HUES64 (cell line): ENCODE measurements around the gene C3orf38.
A peak's percentile ranks its signal among the peaks of the same experiment; 100 is the strongest.
"Not testable (repeated sequence)": the region's sequence is repeated elsewhere in the genome, so short reads cannot be mapped to it uniquely, and the experiment has no call there.

ENCODE experiments used
- H3K27ac ChIP-seq: 2 replicates; pipeline ENCODE4 v1.7.0; 2013; ENCODE audit warnings: low read depth, low read length, inconsistent platforms
- H3K27me3 ChIP-seq: 2 replicates; pipeline ENCODE4 v1.6.1; 2013; ENCODE audit warnings: mild to moderate bottlenecking, low read length; ENCODE audit not compliant: insufficient read depth
- H3K36me3 ChIP-seq: 2 replicates; pipeline ENCODE4 v1.6.1; 2013; ENCODE audit warnings: mild to moderate bottlenecking, low read length; ENCODE audit not compliant: insufficient read depth
- H3K4me1 ChIP-seq: 2 replicates; pipeline ENCODE4 v1.6.1; 2013; ENCODE audit warnings: mild to moderate bottlenecking, low read length, moderate library complexity; ENCODE audit not compliant: insufficient read depth
- H3K4me3 ChIP-seq: 2 replicates; pipeline ENCODE4 v1.5.1; 2013; ENCODE audit warnings: mild to moderate bottlenecking, low read length, moderate library complexity
- H3K9ac ChIP-seq: 2 replicates; pipeline ENCODE4 v1.6.1; 2013; ENCODE audit warnings: mild to moderate bottlenecking, low read depth, low read length
- H3K9me3 ChIP-seq: 2 replicates; pipeline ENCODE4 v1.6.1; 2013; ENCODE audit warnings: low read depth, low read length; ENCODE audit not compliant: insufficient read depth
- WGBS: fragments of 150-250, 120-280 bp; methylation state at CpG from one replicate; pipeline ENCODE4 v1.1.7; 2013; ENCODE audit warnings: missing lambda C conversion rate; 5-methylcytosine and 5-hydroxymethylcytosine counted together

The C3orf38 gene

GRCh38 chr3:88152841-88153240 lies 3.1 kb downstream of the C3orf38 start:
- Histone ChIP-seq H3K4me1 (peaks cover 14% of the 10 kb centered on the region; the same call in 1 of the 2 replicates), H3K27me3 (no peaks in the 10 kb centered on the region), H3K9me3 (no peaks in the 10 kb centered on the region), H3K36me3 (peaks cover 52% of the 10 kb centered on the region), H3K27ac (no peak overlapping the region), H3K4me3 (no peak overlapping the region), H3K9ac (no peak overlapping the region)
- 100% methylated on average over 2 of the region's 2 CpGs for WGBS

- H3K9ac ChIP-seq: no peak overlapping the region
- peaks cover 15% of the 10 kb centered on the region for H3K36me3 ChIP-seq
- H3K4me1 ChIP-seq: no peaks in the 10 kb centered on the region
- 100% methylated on average over 1 of the region's 2 CpGs for WGBS
- H3K27ac ChIP-seq: no peak overlapping the region
- H3K9me3 ChIP-seq: no peaks in the 10 kb centered on the region
- H3K4me3 ChIP-seq: no peak overlapping the region
- H3K27me3 ChIP-seq: no peaks in the 10 kb centered on the region
Measured at GRCh38 chr3:88166419-88166971, 16.7 kb downstream of the C3orf38 start.

- no peak overlapping the region for H3K9ac ChIP-seq
- 87% methylated on average over 5 of the region's 6 CpGs for WGBS
- H3K9me3 ChIP-seq: no peaks in the 10 kb centered on the region
- no peak overlapping the region for H3K27ac ChIP-seq
- H3K4me1 ChIP-seq: no peaks in the 10 kb centered on the region
- peaks cover 8% of the 10 kb centered on the region for H3K36me3 ChIP-seq
- no peak overlapping the region for H3K4me3 ChIP-seq
- no peaks in the 10 kb centered on the region for H3K27me3 ChIP-seq
Measured at GRCh38 chr3:88167173-88167572, 17.4 kb downstream of the C3orf38 start.

GRCh38 chr3:88167704-88168103 lies 17.9 kb downstream of the C3orf38 start:
- H3K4me1 ChIP-seq: no peaks in the 10 kb centered on the region
- no peak overlapping the region for H3K4me3 ChIP-seq
- WGBS: 98% methylated on average over 2 of the region's 2 CpGs
- H3K9ac ChIP-seq: no peak overlapping the region
- H3K27me3 ChIP-seq: no peaks in the 10 kb centered on the region
- no peaks in the 10 kb centered on the region for H3K9me3 ChIP-seq
- peaks cover 3% of the 10 kb centered on the region; the same call in 1 of the 2 replicates for H3K36me3 ChIP-seq
- H3K27ac ChIP-seq: no peak overlapping the region

GRCh38 chr3:88168171-88168570 lies 18.4 kb downstream of the C3orf38 start:
- Histone ChIP-seq H3K36me3 (0 out of 2 replicates have a peak, but pooled peaks cover 3% of the 10 kb centered on the region), H3K9me3 (no peaks in the 10 kb centered on the region), H3K27me3 (no peaks in the 10 kb centered on the region), H3K4me3 (no peak overlapping the region), H3K9ac (no peak overlapping the region), H3K27ac (no peak overlapping the region), H3K4me1 (no peaks in the 10 kb centered on the region)
- 96% methylated on average over 4 of the region's 5 CpGs for WGBS

- H3K27me3 ChIP-seq: no peaks in the 10 kb centered on the region
- 81% methylated on average over 4 of the region's 4 CpGs for WGBS
- H3K36me3 ChIP-seq: no peaks in the 10 kb centered on the region
- no peaks in the 10 kb centered on the region for H3K9me3 ChIP-seq
- no peak overlapping the region for H3K27ac ChIP-seq
- no peak overlapping the region for H3K9ac ChIP-seq
- no peak overlapping the region for H3K4me3 ChIP-seq
- H3K4me1 ChIP-seq: no peaks in the 10 kb centered on the region
Measured at GRCh38 chr3:88180398-88180999, 30.7 kb downstream of the C3orf38 start.

GRCh38 chr3:88182165-88182918 lies 32.6 kb downstream of the C3orf38 start:
- H3K27me3 ChIP-seq, H3K4me1 ChIP-seq, H3K27ac ChIP-seq, H3K36me3 ChIP-seq, H3K9ac ChIP-seq, H3K9me3 ChIP-seq, H3K4me3 ChIP-seq: not testable (repeated sequence)
- WGBS: 93% methylated on average over 9 of the region's 9 CpGs

- Histone ChIP-seq H3K27me3 (no peaks in the 10 kb centered on the region), H3K9ac (no peak overlapping the region), H3K27ac (no peak overlapping the region), H3K36me3 (no peaks in the 10 kb centered on the region), H3K9me3 (peaks cover 4% of the 10 kb centered on the region; the same call in 1 of the 2 replicates), H3K4me1 (no peaks in the 10 kb centered on the region), H3K4me3 (no peak overlapping the region)
- 88% methylated on average over 6 of the region's 6 CpGs for WGBS
Measured at GRCh38 chr3:88188436-88188835, 38.7 kb downstream of the C3orf38 start.

GRCh38 chr3:88189361-88189810 lies 39.6 kb downstream of the C3orf38 start:
- Histone ChIP-seq H3K9me3 (peaks cover 4% of the 10 kb centered on the region; the same call in 1 of the 2 replicates), H3K4me1 (no peaks in the 10 kb centered on the region), H3K27ac (no peak overlapping the region), H3K27me3 (no peaks in the 10 kb centered on the region), H3K36me3 (no peaks in the 10 kb centered on the region), H3K4me3 (no peak overlapping the region), H3K9ac (no peak overlapping the region)
- WGBS: 97% methylated on average over 11 of the region's 11 CpGs

GRCh38 chr3:88191872-88192409 lies 42.2 kb downstream of the C3orf38 start:
- H3K4me3 ChIP-seq: no peak overlapping the region
- WGBS: 62% methylated on average over 3 of the region's 4 CpGs
- peaks cover 4% of the 10 kb centered on the region; the same call in 1 of the 2 replicates for H3K9me3 ChIP-seq
- H3K36me3 ChIP-seq: no peaks in the 10 kb centered on the region
- H3K9ac ChIP-seq: no peak overlapping the region
- peak overlapping the region; percentile 87; the same call in 1 of the 2 replicates for H3K27ac ChIP-seq
- no peaks in the 10 kb centered on the region for H3K27me3 ChIP-seq
- peaks cover 3% of the 10 kb centered on the region; the same call in 1 of the 2 replicates for H3K4me1 ChIP-seq

GRCh38 chr3:88192631-88193030 lies 42.9 kb downstream of the C3orf38 start:
- Histone ChIP-seq H3K9ac (no peak overlapping the region), H3K27me3 (no peaks in the 10 kb centered on the region), H3K4me1 (peaks cover 9% of the 10 kb centered on the region; the same call in 1 of the 2 replicates), H3K36me3 (no peaks in the 10 kb centered on the region), H3K9me3 (peaks cover 4% of the 10 kb centered on the region; the same call in 1 of the 2 replicates), H3K27ac (peak overlapping the region; percentile 87; the same call in 1 of the 2 replicates), H3K4me3 (no peak overlapping the region)
- 46% methylated on average over 3 of the region's 3 CpGs for WGBS
